H1 (cell line): ENCODE data around the gene PJA1. TPM values are rescaled to one million over a fixed set of nuclear protein-coding genes. Genes with fewer than 3 reads are reported as not detected.

Source experiments
- CTCF ChIA-PET: fragments of 300-600 bp; sonication (Branson Sonifier 250); formaldehyde crosslinking; loops from one replicate; lab custom pipeline; 2021; ENCODE audit not compliant: partially characterized antibody; lab: Charles Lee
- POLR2A ChIA-PET: fragments of 300-600 bp; sonication (Branson Sonifier 250); formaldehyde crosslinking; loops from one replicate; lab custom pipeline; 2021; ENCODE audit warnings: inconsistent platforms; ENCODE audit not compliant: partially characterized antibody; lab: Charles Lee
- DNase-seq, 2 experiments: peaks; one replicate each; pipeline versions ENCODE4 v3.0.0 to v3.0.0-alpha.2; 2010 to 2022; ENCODE audit warnings: low spot score in 2 of 2, low read depth in 1 of 2, mixed read lengths in 1 of 2
- FAIRE-seq: peaks from 2 replicates; lab custom pipeline; 2011; peaks lifted over from hg19 to GRCh38; lab: Jason Lieb, UNC
- H2AFZ ChIP-seq: 2 replicates; pipeline ENCODE4 v1.8.1; 2012; ENCODE audit warnings: low read length, inconsistent platforms
- H2AK5ac ChIP-seq: 2 replicates; pipeline ENCODE4 v1.6.1; 2013; ENCODE audit warnings: low read depth, low read length
- H2BK120ac ChIP-seq: replicated peaks from 2 replicates; pipeline ENCODE3; 2013; ENCODE audit warnings: low read depth, low read length, inconsistent platforms
- H2BK12ac ChIP-seq: 2 replicates; pipeline ENCODE4 v1.6.1; 2013; ENCODE audit warnings: low read depth, low read length
- H2BK15ac ChIP-seq: 2 replicates; pipeline ENCODE4 v1.6.1; 2013; ENCODE audit warnings: low read length
- H2BK20ac ChIP-seq: 2 replicates; pipeline ENCODE4 v1.6.1; 2013; ENCODE audit warnings: low read length
- H2BK5ac ChIP-seq: 2 replicates; pipeline ENCODE4 v1.6.1; 2013; ENCODE audit warnings: low read depth, low read length
- H3K14ac ChIP-seq: 2 replicates; pipeline ENCODE4 v1.6.1; 2013; ENCODE audit warnings: inconsistent platforms; ENCODE audit not compliant: insufficient read length
- H3K18ac ChIP-seq: 2 replicates; pipeline ENCODE4 v1.6.1; 2013; ENCODE audit warnings: low read length; ENCODE audit errors: extremely low read depth
- H3K23ac ChIP-seq: 2 replicates; pipeline ENCODE4 v1.6.1; 2013; ENCODE audit warnings: inconsistent platforms; ENCODE audit not compliant: insufficient read length
- H3K23me2 ChIP-seq: 2 replicates; pipeline ENCODE4 v1.6.1; 2013; ENCODE audit warnings: low read depth, low read length
- H3K27ac ChIP-seq: 2 replicates; pipeline ENCODE4 v1.6.1; 2011; ENCODE audit warnings: low read depth, low read length, inconsistent platforms
- H3K27me3 ChIP-seq, 4 experiments: replicated peaks in 1 of 4; 1 replicate in 1 of 4; 2 replicates in 3 of 4; pipeline versions ENCODE4 v1.6.1 to v1.8.1; 2011 to 2013; ENCODE audit warnings: low read length in 3 of 4, mild to moderate bottlenecking in 3 of 4, inconsistent platforms in 2 of 4, mixed read lengths in 2 of 4, moderate library complexity in 1 of 4; ENCODE audit not compliant: control insufficient read depth in 3 of 4, insufficient read depth in 3 of 4; ENCODE audit errors: extremely low read depth in 1 of 4
- H3K36me3 ChIP-seq, 4 experiments: 2 replicates each; pipeline versions ENCODE4 v1.6.1 to v1.8.1; 2011 to 2013; ENCODE audit warnings: mild to moderate bottlenecking in 4 of 4, low read length in 3 of 4, moderate library complexity in 2 of 4, control low read depth in 1 of 4, inconsistent platforms in 1 of 4; ENCODE audit not compliant: insufficient read depth in 4 of 4, control insufficient read depth in 2 of 4
- H3K4ac ChIP-seq: replicated peaks from 2 replicates; pipeline ENCODE3; 2013; ENCODE audit warnings: low read length, low read depth, mixed read lengths, inconsistent platforms; ENCODE audit not compliant: insufficient read length
- H3K4me1 ChIP-seq, 4 experiments: replicated peaks in 1 of 4; 1 replicate in 1 of 4; 2 replicates in 3 of 4; pipeline versions ENCODE4 v1.6.1 to v1.8.1; 2011 to 2013; ENCODE audit warnings: low read length in 3 of 4, inconsistent platforms in 2 of 4, mixed read lengths in 1 of 4; ENCODE audit not compliant: insufficient read depth in 4 of 4, control insufficient read depth in 3 of 4
- H3K4me2 ChIP-seq, 2 experiments: 2 replicates each; pipeline versions ENCODE4 v1.6.1 to v1.8.1; 2011 to 2013; ENCODE audit warnings: low read depth in 2 of 2, low read length in 2 of 2, control low read depth in 1 of 2, inconsistent platforms in 1 of 2, mild to moderate bottlenecking in 1 of 2; ENCODE audit not compliant: insufficient read depth in 1 of 2
- H3K4me3 ChIP-seq, 4 experiments: fragments of 200-600, 300-600 bp in 1 of 4; sonication (generic), shearing (Covaris generic), sonication (Bioruptor Twin) in 1 of 4; 2 replicates each; pipeline versions ENCODE4 v1.5.1 to v1.8.1; 2011 to 2016; ENCODE audit warnings: low read length in 4 of 4, low read depth in 3 of 4, control low read depth in 2 of 4, inconsistent platforms in 2 of 4, mild to moderate bottlenecking in 2 of 4, mixed read lengths in 1 of 4, moderate library complexity in 1 of 4; ENCODE audit not compliant: insufficient read depth in 2 of 4; ENCODE audit errors: extremely low read depth in 1 of 4
- H3K56ac ChIP-seq: replicated peaks from 2 replicates; pipeline ENCODE3; 2013; ENCODE audit warnings: low read depth, mild to moderate bottlenecking, mixed read lengths, low read length, inconsistent platforms; ENCODE audit not compliant: insufficient read length
- H3K79me1 ChIP-seq: 2 replicates; pipeline ENCODE4 v1.6.1; 2013; ENCODE audit warnings: low read depth, low read length, control low read depth
- H3K79me2 ChIP-seq, 2 experiments: 2 replicates each; pipeline versions ENCODE4 v1.6.1 to v1.8.1; 2012 to 2013; ENCODE audit warnings: low read length in 2 of 2, mild to moderate bottlenecking in 2 of 2, inconsistent platforms in 1 of 2; ENCODE audit not compliant: insufficient read depth in 2 of 2, control insufficient read depth in 1 of 2
- H3K9ac ChIP-seq, 4 experiments: replicated peaks in 1 of 4; 1 replicate in 1 of 4; 2 replicates in 3 of 4; pipeline versions ENCODE4 v1.6.1 to v1.8.1; 2011 to 2013; ENCODE audit warnings: low read depth in 3 of 4, low read length in 3 of 4, control low read depth in 2 of 4, mild to moderate bottlenecking in 2 of 4, moderate library complexity in 2 of 4, inconsistent platforms in 1 of 4; ENCODE audit errors: extremely low read depth in 1 of 4
- H3K9me3 ChIP-seq, 2 experiments: 2 replicates each; pipeline versions ENCODE4 v1.6.1 to v1.8.1; 2012 to 2013; ENCODE audit warnings: mild to moderate bottlenecking in 2 of 2, moderate library complexity in 2 of 2, control low read depth in 1 of 2, inconsistent platforms in 1 of 2, low read depth in 1 of 2, low read length in 1 of 2, mixed read lengths in 1 of 2; ENCODE audit not compliant: insufficient read depth in 2 of 2
- H4K20me1 ChIP-seq, 2 experiments: replicated peaks in 1 of 2; 2 replicates each; pipeline versions ENCODE3 to v1.8.1; 2011 to 2013; ENCODE audit warnings: inconsistent platforms in 2 of 2, low read length in 2 of 2, mild to moderate bottlenecking in 1 of 2; ENCODE audit not compliant: insufficient read depth in 2 of 2, control insufficient read depth in 1 of 2
- H4K5ac ChIP-seq: 2 replicates; pipeline ENCODE4 v1.6.1; 2013; ENCODE audit warnings: low read length, low read depth, mixed read lengths, inconsistent platforms; ENCODE audit not compliant: insufficient read length
- H4K8ac ChIP-seq: 2 replicates; pipeline ENCODE4 v1.8.0; 2013; ENCODE audit warnings: mild to moderate bottlenecking, moderate library complexity, low read length, inconsistent platforms; ENCODE audit not compliant: insufficient read depth; ENCODE audit errors: extremely low read depth
- H4K91ac ChIP-seq: replicated peaks from 2 replicates; pipeline ENCODE3; 2013; ENCODE audit warnings: low read length, mixed read lengths, inconsistent platforms; ENCODE audit not compliant: insufficient read length
- RAD21 ChIP-seq, 2 experiments: IDR thresholded peaks in 1 of 2; conservative IDR thresholded peaks in 1 of 2; 2 replicates each; pipeline ENCODE4 v1.6.1; 2011; ENCODE audit warnings: low read depth in 2 of 2, low read length in 2 of 2, improper control_type of control experiment in 1 of 2, inconsistent platforms in 1 of 2, mild to moderate bottlenecking in 1 of 2, moderate library complexity in 1 of 2
- SP1 ChIP-seq: IDR thresholded peaks from 2 replicates; pipeline ENCODE4 v1.6.1; 2011; ENCODE audit warnings: low read depth, low read length
- WGBS, 2 experiments: shearing (Covaris generic) in 1 of 2; methylation state at CpG; one replicate each; pipeline versions ENCODE4 v1.1.6 to v1.1.7; 2013 to 2015; ENCODE audit warnings: low lambda C conversion rate in 2 of 2, mixed read lengths in 2 of 2, inconsistent platforms in 1 of 2, low coverage in 1 of 2, missing lambda C conversion rate in 1 of 2; ENCODE audit not compliant: insufficient replicate concordance in 2 of 2, insufficient coverage in 1 of 2, insufficient read length in 1 of 2; ENCODE audit errors: extremely low coverage in 1 of 2, missing lambda C conversion rate in 1 of 2; 5-methylcytosine and 5-hydroxymethylcytosine counted together
- polyA plus RNA-seq, 7 experiments: library from polyadenylated mRNA; depleted of rRNA in 3 of 7; stranded (reverse) in 5 of 7; unstranded in 2 of 7; fragments of >200 nt in 5 of 7; fragments of 200-250 nt in 2 of 7; gene quantifications; 1 replicate in 5 of 7; 2 replicates in 1 of 7; 4 replicates in 1 of 7; pipeline versions ENCODE4 v1.2.1 to v1.2.3, GENCODE V29; 2011 to 2013; ENCODE audit warnings: missing spikeins in 2 of 7, mixed read lengths in 2 of 7
- total RNA-seq: library from RNA; stranded (reverse); fragmentation: NEBNext Ultra II Directional; extraction: Animal tissue kit (Norgen Biotek cat#: 25700); gene quantifications from 2 replicates; pipeline ENCODE4 v1.2.1, GENCODE V29; 2021
- TF ChIP-seq, protein P1 (sequence below): IDR thresholded peaks from 2 replicates; pipeline ENCODE4 v1.6.1; 2012; ENCODE audit warnings: inconsistent platforms

Gene PJA1
- total and polyA plus RNA-seq, 2 of the 8 experiments (the other 6 are each of a cell fraction or from before 2014, with no cell fraction given), result 25.7 to 37.0 TPM

- Histone ChIP-seq H3K56ac (peak overlapping the region; percentile 64), H3K9ac (peak overlapping the region in 1 of 4 experiments; percentile 8; a peak in 1 of 7 replicates), H2BK20ac (peak overlapping the region; percentile 86; the same call in 1 of the 2 replicates), H2AFZ (no peak overlapping the region), H2BK15ac (no peak overlapping the region), H3K79me1 (no peaks in the 10 kb centered on the region), H3K4me3 (peak overlapping the region in 2 of 4 experiments; percentile 22 to 49; a peak in 4 of 8 replicates), H3K4me1 (peaks cover 4 to 24% (median 16%) of the 10 kb centered on the region in 4 experiments; a peak in 6 of 7 replicates), H3K27ac (peak overlapping the region; percentile 85), H2AK5ac (peak overlapping the region; percentile 75; the same call in 1 of the 2 replicates), H4K91ac (peak overlapping the region; percentile 93), H4K8ac (no peak overlapping the region; the same call in 1 of the 2 replicates), H3K18ac (peak overlapping the region; percentile 97), H3K9me3 (no peaks in the 10 kb centered on the region), H3K79me2 (no peaks in the 10 kb centered on the region), H3K23ac (no peak overlapping the region), H4K20me1 (no peaks in the 10 kb centered on the region), H2BK120ac (peak overlapping the region; percentile 44), H2BK12ac (peak overlapping the region; percentile 84; the same call in 1 of the 2 replicates), H3K23me2 (peaks cover 1% of the 10 kb centered on the region; the same call in 1 of the 2 replicates), H4K5ac (peak overlapping the region; percentile 95), H3K4me2 (peak overlapping the region; percentile 65 to 75), H3K36me3 (no peaks in the 10 kb centered on the region), H3K14ac (no peak overlapping the region), H3K27me3 (no peaks in the 10 kb centered on the region), H2BK5ac (peak overlapping the region; percentile 98), H3K4ac (no peak overlapping the region)
- peak; percentile 36 for FAIRE-seq
- CTCF ChIA-PET, result interaction anchor here (1.1 to 2.0 kb wide), 5 partner anchors 9 to 72 kb away, joined by 3 to 9 read pairs (median 4); no protein-coding TSS in a partner anchor
- peak in 1 of 2 experiments; percentile 76 for DNase-seq
- POLR2A ChIA-PET, result interaction anchor here (0.7 to 2.4 kb wide), 9 partner anchors 10 to 320 kb away, joined by 3 to 13 read pairs (median 4); partner anchors contain the start of genes EFNB1 and PJA1
- TF ChIP-seq, protein P1, sequence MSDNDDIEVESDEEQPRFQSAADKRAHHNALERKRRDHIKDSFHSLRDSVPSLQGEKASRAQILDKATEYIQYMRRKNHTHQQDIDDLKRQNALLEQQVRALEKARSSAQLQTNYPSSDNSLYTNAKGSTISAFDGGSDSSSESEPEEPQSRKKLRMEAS, result 0 out of 2 replicates have a peak, but pooled peaks have one; percentile 35
- TF ChIP-seq RAD21 (IDR thresholded peaks at IDR 0.05 in 1 of 2, conservative IDR thresholded peaks at IDR 0.05 in 1 of 2; ENCODE audit: low read depth in 2 of 2, low read length in 2 of 2), result no peak
- TF ChIP-seq SP1, result peak; percentile 50; the same call in 1 of the 2 replicates
- WGBS, 2 experiments, result 18% methylated on average over 7 of the region's 28 CpGs; no CpG with 5 or more reads in 1 of the 2 experiments
Measured at GRCh38 chrX:69149466-69150280, 15.6 kb downstream of the PJA1 start.
